Neutrophil (primary cell): ENCODE results near the gene DUSP9.
"Not testable (repeated sequence)": the region's sequence is repeated elsewhere in the genome, so short reads cannot be mapped to it uniquely, and the experiment has no call there.

Experiments
- H3K27ac ChIP-seq: fragments of 200-600 bp; sonication (generic); 2 replicates; pipeline ENCODE4 v1.5.1; 2016; ENCODE audit warnings: mild to moderate bottlenecking, moderate library complexity
- H3K27me3 ChIP-seq: fragments of 200-600 bp; sonication (generic); 2 replicates; pipeline ENCODE4 v1.6.0; 2016; ENCODE audit warnings: mild to moderate bottlenecking
- H3K36me3 ChIP-seq: fragments of 200-600 bp; sonication (generic); 2 replicates; pipeline ENCODE4 v1.5.1; 2017
- H3K4me1 ChIP-seq, 2 experiments: fragments of 200-600 bp in 1 of 2; sonication (generic) in 1 of 2; 1 replicate in 1 of 2; 2 replicates in 1 of 2; pipeline versions ENCODE4 v1.5.1 to v1.6.1; 2013 to 2016; ENCODE audit warnings: low read depth in 1 of 2, low read length in 1 of 2, mild to moderate bottlenecking in 1 of 2, moderate library complexity in 1 of 2; ENCODE audit not compliant: control insufficient read depth in 1 of 2, insufficient read depth in 1 of 2
- H3K4me3 ChIP-seq, 2 experiments: fragments of 200-600 bp in 1 of 2; sonication (generic) in 1 of 2; 1 replicate in 1 of 2; 2 replicates in 1 of 2; pipeline ENCODE4 v1.5.1; 2013 to 2016; ENCODE audit warnings: low read depth in 1 of 2, low read length in 1 of 2, mild to moderate bottlenecking in 1 of 2, moderate library complexity in 1 of 2
- H3K9me3 ChIP-seq: fragments of 200-600 bp; sonication (generic); 2 replicates; pipeline ENCODE4 v1.5.1; 2016
- CTCF ChIP-seq: fragments of 200-600 bp; sonication (generic); IDR thresholded peaks from 2 replicates; pipeline ENCODE4 v1.5.1; 2016; ENCODE audit warnings: antibody characterized with exemption

The DUSP9 gene

DNA sequence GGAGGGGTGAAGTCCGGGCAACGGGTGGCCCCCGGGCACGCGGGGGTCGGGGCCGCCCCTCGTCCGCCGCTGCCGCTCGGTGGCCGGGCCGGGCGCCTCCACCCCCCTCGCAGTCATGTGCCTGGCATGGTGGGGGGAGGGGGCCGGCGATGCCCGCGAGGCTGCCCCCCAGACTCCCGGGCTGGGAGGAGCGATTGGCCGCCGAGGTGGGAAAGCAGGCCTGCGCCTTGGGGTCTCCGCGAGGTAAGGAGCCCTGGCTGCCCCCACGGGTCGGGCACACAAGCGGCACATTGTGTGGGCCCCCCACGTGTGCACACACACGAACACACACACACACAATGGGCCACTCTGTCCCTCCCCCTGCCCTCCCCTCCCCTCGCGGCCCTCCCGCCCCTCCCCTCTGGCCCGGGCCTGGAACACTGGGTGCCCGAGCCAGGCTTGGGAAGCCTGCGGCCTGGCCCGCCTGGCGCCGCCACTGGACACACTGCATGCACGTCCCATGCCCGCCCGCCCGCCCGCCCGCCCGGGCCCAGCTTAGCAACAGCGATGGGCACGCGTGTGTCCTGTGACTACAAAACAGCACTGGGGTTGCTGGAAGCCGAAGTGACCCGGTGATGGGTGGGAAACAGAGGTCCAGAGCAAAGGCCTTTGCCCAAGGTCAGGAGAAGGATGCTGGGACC lies 42.0 kb downstream of the DUSP9 start:
- H3K4me3 ChIP-seq = no peak overlapping the region
- no peak for TF ChIP-seq CTCF

GRCh38 chrX:153689654-153690465 lies 42.9 kb downstream of the DUSP9 start:
- Histone ChIP-seq H3K9me3 (no peaks in the 10 kb centered on the region), H3K27me3 (peaks cover 73% of the 10 kb centered on the region), H3K36me3 (peaks cover 11% of the 10 kb centered on the region), H3K4me3 (no peak overlapping the region), H3K27ac (no peak overlapping the region), H3K4me1 (no peaks in the 10 kb centered on the region)
- no peak for TF ChIP-seq CTCF

More for the DNA sequence above, 42.0 kb downstream of the DUSP9 start:
- Histone ChIP-seq H3K27me3 (peaks cover 81% of the 10 kb centered on the region), H3K27ac (no peak overlapping the region), H3K4me1 (no peaks in the 10 kb centered on the region), H3K36me3 (peaks cover 3% of the 10 kb centered on the region), H3K9me3 (no peaks in the 10 kb centered on the region)

DNA sequence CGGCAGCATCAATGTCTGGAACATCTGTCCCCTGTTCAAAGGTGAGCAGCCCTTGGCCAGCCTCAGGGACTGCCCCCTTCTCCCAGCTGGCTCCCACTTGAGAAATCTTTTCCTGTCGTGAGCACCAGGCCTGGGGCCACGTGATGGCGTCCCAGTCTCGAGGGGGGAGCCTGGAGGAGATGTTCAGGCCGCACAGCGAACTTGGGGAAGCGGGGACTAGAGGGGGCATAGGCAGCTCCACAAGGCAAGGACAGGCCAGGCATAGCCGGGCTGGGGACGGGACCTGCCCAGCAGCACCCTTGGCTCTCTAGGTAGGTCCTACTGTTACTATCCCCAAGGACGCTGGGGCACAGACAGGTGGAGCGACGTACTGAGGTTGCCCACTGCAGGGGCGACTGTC lies 43.5 kb downstream of the DUSP9 start:
- Histone ChIP-seq H3K4me1 (no peaks in the 10 kb centered on the region), H3K4me3 (no peak overlapping the region), H3K27ac (no peak overlapping the region), H3K36me3 (peaks cover 13% of the 10 kb centered on the region), H3K27me3 (peaks cover 66% of the 10 kb centered on the region), H3K9me3 (no peaks in the 10 kb centered on the region)
- no peak for TF ChIP-seq CTCF

GRCh38 chrX:153691032-153691827 lies 44.2 kb downstream of the DUSP9 start:
- peaks cover 17% of the 10 kb centered on the region for H3K36me3 ChIP-seq
- H3K4me1 ChIP-seq, H3K27ac ChIP-seq, H3K9me3 ChIP-seq, H3K4me3 ChIP-seq: not testable (repeated sequence)
- peaks cover 59% of the 10 kb centered on the region for H3K27me3 ChIP-seq

DNA sequence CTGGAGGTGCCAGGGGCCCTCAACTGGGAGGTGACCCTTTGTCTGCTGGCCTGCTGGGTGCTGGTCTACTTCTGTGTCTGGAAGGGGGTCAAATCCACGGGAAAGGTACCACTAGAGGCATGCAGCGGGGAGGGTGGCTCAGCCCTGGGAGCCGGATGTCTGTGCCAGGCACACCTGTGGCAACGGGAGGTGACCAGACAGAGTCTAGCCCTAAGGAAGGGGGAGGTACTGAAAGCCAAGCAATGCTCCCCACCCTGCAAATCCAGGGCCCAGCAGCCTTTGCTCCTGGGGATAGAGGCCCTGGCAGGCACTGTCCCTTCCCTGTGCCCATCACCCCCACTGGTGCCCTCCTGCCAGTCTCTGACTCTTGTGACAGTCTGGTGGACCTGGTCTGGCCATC lies 45.0 kb downstream of the DUSP9 start:
- no peak overlapping the region for H3K27ac ChIP-seq
- peaks cover 23% of the 10 kb centered on the region for H3K36me3 ChIP-seq
- H3K9me3 ChIP-seq = no peaks in the 10 kb centered on the region
- no peak overlapping the region for H3K4me3 ChIP-seq
- peaks cover 51% of the 10 kb centered on the region for H3K27me3 ChIP-seq
- H3K4me1 ChIP-seq = no peaks in the 10 kb centered on the region
- TF ChIP-seq CTCF = no peak
